Panc1 (cell line): ENCODE measurements around the gene SLC1A3. TPM values are rescaled to one million over a fixed set of nuclear protein-coding genes. Genes with fewer than 3 reads are reported as not detected.

Experiments
- ATAC-seq: fragments of 200-7000 bp; cut with Tn5 transposase; 2 replicates; pipeline ENCODE4 v1.9.1; 2020; ENCODE audit warnings: mild to moderate bottlenecking, moderate library complexity
- BruUV-seq: library from RNA; stranded (reverse); fragments of 400-500 nt; replicated peaks from 2 replicates; lab custom pipeline; 2021; lab: Mats Ljungman, UMichigan
- CTCF ChIA-PET: fragments of 300-600 bp; sonication (Branson Sonifier 250); formaldehyde crosslinking; loops from one replicate; lab custom pipeline; 2022; ENCODE audit warnings: antibody characterized with exemption; lab: Charles Lee
- POLR2A ChIA-PET: fragments of 300-600 bp; sonication (Branson Sonifier 250); formaldehyde crosslinking; loops from one replicate; lab custom pipeline; 2022; ENCODE audit warnings: antibody characterized with exemption; lab: Charles Lee
- DNase-seq: peaks from one replicate; pipeline ENCODE4 v3.0.0-alpha.2; 2010; ENCODE audit warnings: low read depth, low spot score
- H3K27ac ChIP-seq: 2 replicates; pipeline ENCODE4 v1.5.1; 2011; ENCODE audit warnings: mild to moderate bottlenecking, low read length, inconsistent platforms
- H3K27me3 ChIP-seq: fragments of 200-500 bp; sonication (Bioruptor generic); 2 replicates; pipeline ENCODE4 v1.6.0; 2014; ENCODE audit warnings: low read length, inconsistent platforms; ENCODE audit not compliant: control insufficient read depth, insufficient read depth
- H3K36me3 ChIP-seq: fragments of 200-500 bp; sonication (Bioruptor generic); 2 replicates; pipeline ENCODE4 v1.5.1; 2014; ENCODE audit warnings: inconsistent platforms, mild to moderate bottlenecking, low read length, moderate library complexity; ENCODE audit not compliant: control insufficient read depth, insufficient read depth
- H3K4me1 ChIP-seq: 2 replicates; pipeline ENCODE4 v1.5.1; 2011; ENCODE audit warnings: inconsistent platforms, mild to moderate bottlenecking, low read length, moderate library complexity; ENCODE audit not compliant: control insufficient read depth, insufficient read depth
- H3K4me3 ChIP-seq, 2 experiments: 2 replicates each; pipeline ENCODE4 v1.5.1; 2011 to 2012; ENCODE audit warnings: low read depth in 2 of 2, low read length in 2 of 2, mild to moderate bottlenecking in 2 of 2, inconsistent platforms in 1 of 2, moderate library complexity in 1 of 2
- H3K9me3 ChIP-seq: fragments of 200-500 bp; sonication (Bioruptor generic); 2 replicates; pipeline ENCODE4 v1.5.1; 2014; ENCODE audit warnings: low read depth, mild to moderate bottlenecking, inconsistent platforms, low read length, moderate library complexity; ENCODE audit not compliant: control insufficient read depth, insufficient read depth
- POLR2AphosphoS5 ChIP-seq: IDR thresholded peaks from 2 replicates; pipeline ENCODE4 v1.6.1; 2012; ENCODE audit warnings: mild to moderate bottlenecking, low read depth, low read length, moderate library complexity
- REST ChIP-seq, 2 experiments: IDR thresholded peaks; 2 replicates each; pipeline ENCODE4 v1.6.1; 2011 to 2012; ENCODE audit warnings: low read depth in 2 of 2, control low read depth in 1 of 2, low read length in 1 of 2, mild to moderate bottlenecking in 1 of 2, moderate library complexity in 1 of 2; ENCODE audit not compliant: insufficient read depth in 1 of 2
- SIN3A ChIP-seq: IDR thresholded peaks from 2 replicates; pipeline ENCODE4 v1.6.1; 2012; ENCODE audit warnings: low read depth, mild to moderate bottlenecking, low read length, moderate library complexity, borderline replicate concordance; ENCODE audit not compliant: insufficient read depth
- TCF7L2 ChIP-seq: IDR thresholded peaks from 2 replicates; pipeline ENCODE4 v1.6.1; 2011; ENCODE audit warnings: mild to moderate bottlenecking, low read depth, low read length, inconsistent platforms
- in situ Hi-C: cut with HindIII; loops from 2 replicates; pipeline ENCODE4 v1.10.0; 2016; ENCODE audit warnings: low sequenced_read_pairs, low pct_unique_long_range_greater_than_20kb
- intact Hi-C: fragments of 100-400 bp; cut with micrococcal nuclease; formaldehyde crosslinking; loops from one replicate; pipeline ENCODE4 v1.10.0; 2022; ENCODE audit not compliant: unreplicated experiment
- total RNA-seq: library from RNA; stranded (reverse); gene quantifications from one replicate; pipeline ENCODE4 v1.2.1, GENCODE V29; 2021; ENCODE audit not compliant: unreplicated experiment
- TF ChIP-seq, protein P1 (sequence below): fragments of 450-650 bp; IDR thresholded peaks from 2 replicates; pipeline ENCODE4 v1.5.1; 2017; ENCODE audit warnings: mild to moderate bottlenecking

Gene SLC1A3
- total RNA-seq, 1 experiment from 2014 or later, result 0.13 TPM

GRCh38 chr5:36682499-36682898 is 76.1 kb downstream of the SLC1A3 start:
- ATAC-seq (no peak), DNase-seq (no peak)
- Histone ChIP-seq H3K27me3 (peaks cover 2% of the 10 kb centered on the region; the same call in 1 of the 2 replicates), H3K4me1 (no peaks in the 10 kb centered on the region), H3K4me3 (no peak overlapping the region), H3K36me3 (no peaks in the 10 kb centered on the region), H3K27ac (no peak overlapping the region), H3K9me3 (no peaks in the 10 kb centered on the region)
- CTCF ChIA-PET, result no interaction called here
- intact Hi-C loops (no loop called here), in situ Hi-C loops (no loop called here)
- TF ChIP-seq, protein P1, sequence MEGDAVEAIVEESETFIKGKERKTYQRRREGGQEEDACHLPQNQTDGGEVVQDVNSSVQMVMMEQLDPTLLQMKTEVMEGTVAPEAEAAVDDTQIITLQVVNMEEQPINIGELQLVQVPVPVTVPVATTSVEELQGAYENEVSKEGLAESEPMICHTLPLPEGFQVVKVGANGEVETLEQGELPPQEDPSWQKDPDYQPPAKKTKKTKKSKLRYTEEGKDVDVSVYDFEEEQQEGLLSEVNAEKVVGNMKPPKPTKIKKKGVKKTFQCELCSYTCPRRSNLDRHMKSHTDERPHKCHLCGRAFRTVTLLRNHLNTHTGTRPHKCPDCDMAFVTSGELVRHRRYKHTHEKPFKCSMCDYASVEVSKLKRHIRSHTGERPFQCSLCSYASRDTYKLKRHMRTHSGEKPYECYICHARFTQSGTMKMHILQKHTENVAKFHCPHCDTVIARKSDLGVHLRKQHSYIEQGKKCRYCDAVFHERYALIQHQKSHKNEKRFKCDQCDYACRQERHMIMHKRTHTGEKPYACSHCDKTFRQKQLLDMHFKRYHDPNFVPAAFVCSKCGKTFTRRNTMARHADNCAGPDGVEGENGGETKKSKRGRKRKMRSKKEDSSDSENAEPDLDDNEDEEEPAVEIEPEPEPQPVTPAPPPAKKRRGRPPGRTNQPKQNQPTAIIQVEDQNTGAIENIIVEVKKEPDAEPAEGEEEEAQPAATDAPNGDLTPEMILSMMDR, result no peak
- TF ChIP-seq REST (IDR thresholded peaks at IDR 0.05; ENCODE audit: insufficient read depth in 1 of 2, low read depth in 2 of 2, low read length in 1 of 2) (no peak), TCF7L2 (no peak), POLR2AphosphoS5 (no peak), SIN3A (no peak)
- POLR2A ChIA-PET, result no interaction called here
- BruUV-seq, result no TSS peak

DNA sequence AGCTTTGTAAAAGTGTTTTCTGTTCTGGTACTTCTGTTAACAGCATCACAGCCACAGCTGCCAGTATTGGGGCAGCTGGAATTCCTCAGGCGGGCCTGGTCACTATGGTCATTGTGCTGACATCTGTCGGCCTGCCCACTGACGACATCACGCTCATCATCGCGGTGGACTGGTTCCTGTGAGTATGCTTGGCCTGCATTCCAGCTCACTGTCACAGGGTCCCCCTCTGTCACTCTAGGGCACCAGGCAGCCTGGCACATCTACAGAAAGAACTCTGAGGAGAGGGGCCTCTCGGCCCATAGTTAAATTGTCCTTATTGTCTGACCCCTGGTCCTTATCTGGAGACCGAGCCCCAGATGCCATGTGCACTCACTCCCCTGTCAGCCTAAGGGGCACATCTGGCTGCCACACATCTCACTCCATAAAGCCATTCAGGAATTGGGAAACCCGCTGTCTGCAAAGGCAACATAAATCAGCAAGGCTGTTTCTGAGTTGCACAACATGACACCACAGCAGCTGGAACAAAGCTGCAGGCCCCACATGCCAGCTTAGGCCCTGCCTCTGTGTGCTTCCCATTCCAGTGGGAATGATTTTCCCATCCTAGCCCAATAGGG is 77.5 kb downstream of the SLC1A3 start:
- ATAC-seq, result no peak
- Histone ChIP-seq H3K36me3 (no peaks in the 10 kb centered on the region), H3K4me3 (no peak overlapping the region), H3K27me3 (no peaks in the 10 kb centered on the region), H3K27ac (no peak overlapping the region), H3K9me3 (no peaks in the 10 kb centered on the region), H3K4me1 (no peaks in the 10 kb centered on the region)
- BruUV-seq, result no TSS peak
- in situ Hi-C loops, result no loop called here
- TF ChIP-seq REST (IDR thresholded peaks at IDR 0.05; ENCODE audit: insufficient read depth in 1 of 2, low read depth in 2 of 2, low read length in 1 of 2), result no peak
- TF ChIP-seq POLR2AphosphoS5, result no peak
- no peak for TF ChIP-seq TCF7L2
- TF ChIP-seq, protein P1, result no peak
- no peak for TF ChIP-seq SIN3A
- DNase-seq, result no peak
- CTCF ChIA-PET, result no interaction called here
- intact Hi-C loops, result no loop called here
- POLR2A ChIA-PET, result no interaction called here
